ENCODE results near the gene ROM1.

ROM1 gene

DNA sequence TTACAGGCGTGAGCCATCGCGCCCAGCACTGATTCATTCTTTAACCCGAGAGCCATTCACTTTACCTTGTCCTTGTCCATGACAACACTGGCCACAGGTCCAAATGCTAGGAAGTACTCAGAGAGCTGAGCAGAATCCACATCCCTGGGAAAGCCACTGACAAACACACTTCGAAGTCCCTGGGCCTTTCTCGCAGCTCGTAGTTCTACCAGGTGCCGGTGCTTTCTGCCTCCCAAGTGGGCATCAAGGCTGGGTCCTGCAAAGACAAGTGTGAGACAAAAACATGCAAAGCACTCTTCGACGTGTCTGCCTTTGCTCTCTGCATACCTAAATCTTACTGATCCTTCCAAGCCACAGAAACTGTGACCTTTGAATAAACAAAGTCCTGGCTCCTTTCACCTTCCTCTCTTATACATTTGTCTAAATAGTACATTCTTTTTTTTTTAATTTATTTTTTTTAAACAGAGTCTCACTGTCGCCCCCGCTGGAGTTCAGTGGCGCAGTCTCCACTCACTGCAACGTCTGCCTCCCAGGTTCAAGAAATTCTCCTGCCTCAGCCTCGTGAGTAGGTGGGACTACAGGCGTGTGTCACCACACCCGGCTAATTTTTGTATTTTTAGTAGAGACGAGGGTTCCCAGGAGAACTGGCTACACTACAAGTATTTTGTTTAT, 24.0 kb upstream of the ROM1 start:
- DNase-seq (ENCODE audit: low spot score), result no peak

DNA sequence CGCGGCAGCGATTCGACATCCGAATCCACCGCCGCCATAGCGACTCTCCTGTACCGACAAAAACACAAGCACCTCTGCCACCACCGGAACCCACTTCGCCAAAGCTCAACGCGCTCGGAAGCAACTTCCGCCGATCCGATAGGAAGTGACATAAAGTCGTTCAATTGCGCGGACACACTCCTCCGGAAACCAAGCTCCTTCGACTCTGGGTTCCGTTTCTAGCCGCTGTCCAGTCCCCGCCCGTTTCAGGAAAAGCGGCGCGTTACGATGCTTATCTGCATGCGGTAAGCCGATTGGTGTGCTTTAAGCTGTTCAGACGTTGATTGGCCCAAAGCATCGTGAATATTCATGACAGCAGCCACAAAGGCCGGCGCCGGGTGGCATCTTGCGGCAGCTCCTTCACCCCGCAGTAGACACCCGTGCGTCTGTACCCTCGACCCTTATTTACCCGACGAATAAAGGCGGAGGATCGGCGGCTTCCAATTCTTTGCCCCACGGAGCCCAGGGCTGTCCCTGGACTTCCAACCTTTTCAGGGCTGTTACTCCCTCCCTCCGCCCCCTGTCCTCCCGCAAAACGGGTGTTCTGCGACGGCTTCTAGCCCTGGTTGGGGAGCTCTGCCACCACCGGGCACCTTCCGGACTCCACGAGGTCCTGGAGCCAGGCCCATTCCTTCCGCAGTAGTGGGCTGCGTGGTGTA, 21.5 kb upstream of the ROM1 start, which contains the start of gene TUT1:
TUT1 (minus strand) TSS at position 76 of the 698 bp plus-strand sequence; CDS start at position 38, 38 bp downstream.
- DNase-seq (ENCODE audit: low spot score), result peak; percentile 81

DNA sequence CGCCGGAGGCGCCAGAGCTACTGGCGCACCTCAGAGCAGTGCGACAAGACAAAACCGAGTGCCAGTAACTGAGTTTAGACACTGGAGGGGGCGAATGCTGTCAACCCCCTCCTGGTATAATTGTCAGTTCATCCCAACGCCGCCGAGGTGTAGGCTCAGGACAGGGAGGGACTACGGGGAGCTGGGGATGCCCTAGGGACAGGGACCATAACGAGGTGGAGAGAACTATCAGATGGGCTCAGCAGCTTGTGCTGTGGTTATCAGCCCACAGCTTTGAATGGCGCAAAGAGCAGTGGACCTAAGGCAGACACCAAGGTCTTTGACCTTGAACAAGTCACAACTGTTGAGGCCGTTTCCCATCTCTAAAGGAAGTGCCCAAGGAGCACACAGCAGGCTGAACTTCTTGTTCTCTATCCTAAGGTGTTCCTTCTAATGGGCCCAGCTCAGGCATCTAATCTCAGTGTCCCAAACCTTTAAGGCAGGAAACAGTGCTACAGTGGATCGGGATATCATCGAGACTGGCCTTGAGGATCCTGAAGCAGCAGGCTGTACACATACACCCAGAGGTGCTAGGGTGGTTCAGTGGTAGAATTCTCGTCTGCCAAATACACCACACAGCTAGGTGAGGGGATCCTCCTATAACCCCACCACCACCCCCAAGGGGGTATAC, 20.8 kb upstream of the ROM1 start:
- no peak for DNase-seq (ENCODE audit: low spot score)

DNA sequence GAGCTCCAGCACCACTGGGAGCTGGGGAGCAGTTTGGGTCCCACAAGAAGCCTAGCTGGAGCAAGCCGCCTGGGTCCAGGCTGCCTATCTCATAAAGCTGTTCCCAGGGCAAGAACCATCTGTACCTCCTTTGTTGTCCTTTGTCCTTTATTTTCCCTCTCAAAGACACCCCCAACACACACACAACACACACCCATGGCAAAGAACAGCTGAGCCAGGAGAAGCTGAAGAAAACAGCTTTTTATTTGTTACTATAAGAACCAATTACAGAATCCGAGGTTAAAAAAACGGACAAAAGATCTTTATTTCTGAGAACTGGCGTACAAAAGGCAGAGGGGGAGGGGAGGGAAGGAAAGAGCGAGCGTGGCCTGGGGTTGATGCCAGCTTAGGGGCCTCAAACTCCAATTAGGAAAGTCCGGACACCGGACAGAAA, 20.1 kb upstream of the ROM1 start:
- DNase-seq (ENCODE audit: low spot score), result no peak

DNA sequence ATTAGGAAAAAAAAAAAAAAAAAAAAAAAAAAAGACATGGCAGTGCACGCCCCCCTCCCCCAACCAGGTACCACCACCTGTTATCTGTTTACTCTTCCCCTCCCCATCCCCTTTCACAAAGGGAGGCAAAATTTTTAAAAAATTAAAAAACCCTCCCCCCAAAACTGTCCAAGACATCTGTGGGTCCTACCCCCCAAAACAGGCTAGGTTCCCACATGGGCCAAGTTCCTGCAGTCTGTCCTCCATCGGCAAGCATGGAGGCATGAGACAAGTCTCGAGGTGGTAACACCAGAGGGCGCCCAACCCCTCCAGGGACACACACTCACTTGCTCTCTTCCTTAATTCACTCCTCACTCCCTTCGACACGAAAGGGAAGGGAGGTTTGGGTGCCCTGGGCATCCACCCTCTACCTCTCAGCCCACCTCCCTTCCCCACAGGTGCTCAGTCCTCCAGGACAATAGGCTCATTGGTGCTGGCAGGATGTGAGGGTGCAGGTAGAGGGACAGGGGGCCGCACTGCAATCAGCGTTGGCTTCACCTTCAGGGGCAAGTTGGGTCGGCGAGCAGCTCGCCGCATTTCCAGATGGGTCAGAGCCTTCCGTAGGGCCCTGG, 19.5 kb upstream of the ROM1 start:
- DNase-seq (ENCODE audit: low spot score), result no peak

DNA sequence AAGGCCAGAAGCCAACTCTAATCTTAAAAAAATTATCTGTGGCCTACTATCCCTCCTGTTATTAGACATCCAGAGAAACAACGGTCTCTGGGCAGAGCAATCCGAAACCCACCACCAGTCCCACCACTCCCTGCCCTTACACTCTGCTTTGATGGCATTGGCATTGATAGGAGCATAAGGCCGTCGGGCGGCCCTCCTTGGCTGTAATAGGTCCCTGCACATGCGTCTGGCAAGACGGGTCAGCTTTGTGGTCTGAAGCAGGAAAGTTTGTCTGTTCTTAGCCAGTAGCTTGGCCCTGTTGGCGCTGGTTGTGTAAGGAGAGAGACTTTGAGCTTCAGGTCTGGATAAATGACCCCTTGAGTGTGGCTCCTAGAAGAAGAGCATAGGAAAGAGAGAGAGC, 17.9 kb upstream of the ROM1 start:
- DNase-seq (ENCODE audit: low spot score), result no peak

DNA sequence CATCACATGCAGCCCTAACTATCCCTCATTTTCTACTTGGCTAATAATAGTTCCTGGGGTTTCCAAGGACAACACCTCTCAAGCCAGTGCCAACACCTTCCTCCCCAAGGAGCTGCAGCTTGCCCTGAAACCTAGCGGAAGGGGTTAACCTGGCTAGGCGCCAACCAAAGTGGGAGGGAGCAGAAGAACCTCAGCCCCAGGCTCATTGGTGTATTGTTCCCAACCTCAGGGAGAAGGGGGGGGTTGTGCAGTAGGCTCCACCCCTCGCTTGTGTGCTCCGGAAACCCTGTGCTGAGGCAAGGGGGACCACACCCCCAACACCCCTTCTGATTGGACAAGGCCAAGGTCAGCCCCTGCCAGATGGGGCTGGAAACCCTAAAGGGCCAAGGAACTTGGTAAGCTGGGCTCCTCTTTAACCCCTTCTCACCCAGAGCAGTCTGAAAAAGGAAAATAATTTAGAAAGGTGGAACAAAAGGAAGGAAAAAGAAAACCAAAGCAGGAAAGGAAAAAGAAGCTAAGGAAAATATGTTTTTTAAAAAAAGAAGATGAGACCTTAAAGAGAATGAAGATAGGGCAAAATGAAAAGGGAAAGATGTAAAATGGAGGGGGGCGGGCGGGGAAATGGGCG, 13.9 kb upstream of the ROM1 start:
- DNase-seq (ENCODE audit: low spot score), result peak; percentile 85

DNA sequence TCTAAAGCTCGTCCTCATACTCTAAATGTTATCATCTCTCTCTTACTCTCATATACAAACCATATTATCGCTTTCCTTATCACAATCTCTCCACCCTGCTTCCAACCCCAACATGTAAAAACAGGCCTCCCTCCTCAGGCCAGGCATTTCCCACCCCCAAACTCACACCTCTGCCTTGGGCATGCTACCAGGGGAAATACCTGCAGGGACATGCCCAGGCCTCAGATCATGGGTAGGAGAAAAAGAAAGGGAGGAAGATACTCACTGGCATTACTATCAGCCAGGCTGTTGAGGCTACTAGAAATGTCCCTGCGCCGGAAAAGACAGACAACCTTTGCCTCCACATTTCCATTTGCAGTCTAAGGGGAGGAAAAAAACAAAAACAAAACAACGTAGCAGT, 13.2 kb upstream of the ROM1 start:
- no peak for DNase-seq (ENCODE audit: low spot score)

DNA sequence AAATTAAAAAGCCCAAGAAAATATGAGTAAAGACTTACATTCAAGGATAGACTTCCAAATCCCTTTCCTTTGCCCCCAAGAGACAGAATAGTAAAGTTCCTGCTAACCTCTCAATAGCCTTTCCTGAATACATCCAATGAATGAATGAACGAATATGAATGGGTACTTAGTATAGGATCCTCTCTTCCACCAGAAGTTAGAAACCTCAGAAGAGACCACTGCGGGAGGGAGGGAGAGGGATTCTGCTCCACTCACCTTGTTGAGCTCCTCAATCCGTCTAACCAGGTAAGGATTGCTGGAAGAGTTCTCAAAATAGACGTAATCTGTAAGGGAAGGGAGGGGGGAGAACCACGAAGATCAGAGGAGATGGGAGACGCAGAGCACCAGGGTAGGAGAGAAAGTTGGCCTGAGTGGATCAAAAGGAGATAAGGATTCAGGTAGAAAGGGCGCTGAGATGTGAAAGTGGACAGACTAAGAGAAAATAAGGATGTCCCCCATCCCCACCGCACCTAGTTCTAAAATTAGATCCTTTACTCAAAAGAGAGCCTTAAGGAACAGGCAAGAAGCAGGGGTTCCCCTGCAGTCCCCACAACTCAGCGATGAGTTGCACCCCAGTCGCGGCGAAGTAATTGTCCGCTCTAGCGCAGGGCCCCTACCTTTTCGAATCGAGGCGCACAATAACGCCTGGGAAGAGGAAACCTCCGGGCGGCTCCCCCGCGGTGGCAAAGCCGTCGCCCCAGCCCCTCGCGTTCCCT, 12.5 kb upstream of the ROM1 start:
- DNase-seq (ENCODE audit: low spot score), result no peak

DNA sequence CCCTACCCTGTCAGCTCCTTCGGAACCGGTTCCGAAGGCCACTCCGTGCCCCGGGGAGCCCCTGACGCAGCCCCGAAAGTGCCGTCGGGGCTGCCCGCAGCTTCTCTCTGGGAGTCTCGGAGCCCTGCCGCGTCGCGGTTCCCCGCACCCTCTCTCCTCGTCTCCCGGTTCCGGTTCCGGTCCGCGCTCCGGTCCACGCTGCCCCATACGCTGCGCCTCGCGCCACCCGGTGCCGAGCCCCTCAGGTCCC, 12.0 kb upstream of the ROM1 start:
- DNase-seq (ENCODE audit: low spot score), result no peak

DNA sequence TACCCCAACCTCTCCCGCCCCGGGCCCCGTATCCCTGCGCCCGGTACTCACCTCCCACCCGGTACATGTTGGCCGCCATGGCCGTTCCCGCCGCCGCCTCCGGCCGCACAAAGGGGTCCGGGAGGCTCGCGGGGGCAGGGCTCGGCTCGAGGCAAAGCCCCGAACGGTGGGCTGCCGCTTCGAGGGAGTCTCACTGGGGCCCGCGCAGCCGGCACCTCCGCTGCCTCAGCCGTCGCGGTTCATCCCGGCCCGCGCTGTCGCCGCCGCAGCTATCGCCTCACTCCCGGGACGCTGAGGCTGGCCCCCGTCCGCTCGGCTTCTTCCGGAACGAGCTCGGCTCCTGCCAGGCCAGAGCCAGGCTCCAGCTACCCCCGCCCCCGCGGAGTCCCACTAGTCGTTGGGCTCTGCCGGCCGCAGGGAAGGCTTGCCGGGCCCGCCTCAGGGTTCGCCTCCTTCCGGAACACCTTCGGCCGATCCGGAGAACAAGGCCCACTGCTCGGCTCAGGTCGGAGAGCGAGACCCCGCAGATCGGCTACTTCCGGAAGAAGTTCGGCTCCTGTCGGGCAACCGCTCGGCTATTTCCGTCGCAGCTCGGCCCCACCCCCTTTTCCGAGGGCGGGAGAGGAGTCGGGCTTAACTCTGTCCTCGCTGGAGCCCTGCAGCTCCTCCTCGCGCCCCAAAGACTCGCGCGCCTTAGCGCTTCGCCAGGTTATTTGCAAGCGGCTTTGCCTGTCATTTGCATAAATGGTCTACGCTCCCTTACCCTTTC, 11.5 kb upstream of the ROM1 start, which contains the start of gene MTA2:
MTA2 (minus strand) TSS at position 494 of the 769 bp plus-strand sequence; CDS start at position 79, 415 bp downstream.
- peak; percentile 88 for DNase-seq (ENCODE audit: low spot score)

DNA sequence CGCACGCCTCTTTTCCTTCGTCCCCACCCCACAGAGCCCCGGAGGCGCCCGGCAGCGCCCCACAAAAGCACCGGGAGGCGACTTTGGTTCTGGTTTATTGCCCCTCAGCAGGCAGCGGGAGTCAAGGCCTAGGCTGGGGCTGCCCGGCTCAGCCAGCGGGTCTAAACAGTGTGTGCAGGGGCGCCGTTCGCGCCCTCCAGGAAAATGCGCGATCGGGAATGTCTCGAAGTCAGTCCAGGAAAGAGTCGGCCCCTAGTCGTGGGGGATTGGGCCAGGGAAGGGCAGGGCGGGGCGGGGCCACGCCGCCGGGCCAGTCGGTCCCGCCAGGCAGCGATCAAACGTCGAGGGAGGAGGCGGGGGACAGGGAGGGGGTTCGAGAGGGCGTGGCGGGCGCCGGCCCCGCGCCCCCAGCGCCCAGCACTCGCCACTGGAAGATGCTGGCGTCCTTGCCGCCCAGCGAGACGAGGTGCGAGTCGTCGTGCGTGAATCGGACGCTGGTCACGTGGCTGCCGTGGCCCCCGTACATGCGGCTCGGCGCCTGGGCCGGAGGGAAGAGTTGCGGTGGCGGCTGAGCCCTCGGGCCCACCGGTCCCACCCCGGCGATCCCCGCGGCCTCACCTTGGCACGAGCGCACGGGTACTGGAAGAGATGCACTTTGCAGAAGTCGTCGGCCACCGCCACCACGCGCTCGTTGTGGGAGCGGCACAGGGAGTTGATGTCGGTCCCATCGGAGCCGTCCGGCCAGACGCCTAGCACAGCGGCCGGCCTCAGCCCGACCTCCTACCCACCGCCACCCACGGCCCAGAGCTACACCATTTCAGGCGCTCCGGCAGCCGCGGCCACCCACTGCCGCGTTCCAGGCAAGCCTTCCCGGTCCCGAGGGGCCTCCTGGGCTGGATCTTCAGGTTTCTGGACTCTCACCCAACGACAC, 10.7 kb upstream of the ROM1 start:
- DNase-seq (ENCODE audit: low spot score), result peak; percentile 85

DNA sequence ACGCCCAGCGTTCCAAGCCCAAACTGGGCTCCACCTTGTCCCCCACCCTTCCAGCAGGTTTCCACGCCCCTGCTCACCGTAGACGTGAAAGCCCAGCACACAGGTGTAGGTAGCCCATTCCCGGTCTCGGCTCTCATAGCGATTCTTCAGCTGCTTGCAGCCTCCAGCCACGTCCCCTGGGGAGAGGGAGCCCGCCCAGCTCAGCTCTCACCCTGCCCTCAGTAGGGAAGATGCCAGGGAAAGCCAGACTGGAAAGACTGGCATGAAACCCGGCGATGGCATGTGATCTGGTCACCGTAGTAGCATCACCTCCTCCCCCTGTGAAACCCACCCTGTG, 10.0 kb upstream of the ROM1 start:
- DNase-seq (ENCODE audit: low spot score), result no peak

DNA sequence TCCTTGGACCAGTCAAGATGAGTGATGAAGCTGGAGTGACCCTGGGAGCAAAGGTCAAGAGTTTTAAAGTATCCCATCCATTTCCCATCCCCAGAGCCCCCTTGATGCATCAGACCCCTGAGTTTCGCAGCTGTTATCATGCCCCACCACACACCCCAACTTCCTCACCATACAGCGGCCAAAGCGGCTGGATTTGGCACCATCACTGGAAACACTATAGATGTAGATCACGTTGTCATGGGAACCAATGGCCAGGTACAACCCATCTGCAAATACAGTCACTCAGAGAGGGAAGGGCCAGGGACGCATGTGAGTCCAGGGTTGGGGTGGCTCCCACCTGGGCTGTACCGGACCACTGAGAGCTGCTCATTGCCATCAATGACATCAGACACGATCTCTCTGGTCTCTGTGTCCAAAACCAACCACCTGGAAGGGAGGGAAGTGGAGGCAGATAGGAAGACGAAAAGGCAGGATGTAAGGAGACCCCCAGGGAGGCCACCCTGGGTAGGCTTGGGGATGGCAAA, 9.2 kb upstream of the ROM1 start:
- DNase-seq (ENCODE audit: low spot score), result no peak

DNA sequence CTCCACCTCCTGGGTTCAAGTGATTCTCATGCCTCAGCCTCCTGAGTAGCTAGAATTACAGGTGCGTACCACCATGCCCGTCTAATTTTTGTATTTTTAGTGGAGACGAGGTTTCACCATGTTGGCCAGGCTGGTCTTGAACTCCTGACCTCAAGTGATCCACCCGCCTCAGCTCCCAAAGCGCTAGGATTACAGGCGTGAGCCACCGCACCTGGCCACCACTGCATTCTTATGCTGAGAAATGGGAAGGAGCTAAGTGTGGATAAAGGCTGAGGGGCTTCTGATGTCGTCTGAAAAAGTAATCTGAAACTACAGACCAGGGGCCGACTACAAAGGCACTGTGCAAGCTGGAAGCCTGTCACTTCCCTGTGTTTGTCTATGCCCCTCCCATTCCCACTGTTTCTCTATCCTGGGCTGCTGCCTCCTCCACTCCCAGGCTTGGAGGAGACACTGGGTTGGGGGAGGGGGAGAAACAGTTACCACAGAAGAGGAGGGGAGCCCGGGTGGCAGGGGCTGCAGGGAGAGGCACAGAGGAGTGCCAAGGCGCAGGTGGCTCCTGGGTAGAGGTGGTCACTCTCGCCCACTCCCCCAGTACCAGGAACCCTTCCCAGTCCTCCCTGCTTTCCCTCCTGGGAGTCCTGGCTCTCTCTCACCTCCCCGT, 8.5 kb upstream of the ROM1 start:
- peak; percentile 46 for DNase-seq (ENCODE audit: low spot score)

DNA sequence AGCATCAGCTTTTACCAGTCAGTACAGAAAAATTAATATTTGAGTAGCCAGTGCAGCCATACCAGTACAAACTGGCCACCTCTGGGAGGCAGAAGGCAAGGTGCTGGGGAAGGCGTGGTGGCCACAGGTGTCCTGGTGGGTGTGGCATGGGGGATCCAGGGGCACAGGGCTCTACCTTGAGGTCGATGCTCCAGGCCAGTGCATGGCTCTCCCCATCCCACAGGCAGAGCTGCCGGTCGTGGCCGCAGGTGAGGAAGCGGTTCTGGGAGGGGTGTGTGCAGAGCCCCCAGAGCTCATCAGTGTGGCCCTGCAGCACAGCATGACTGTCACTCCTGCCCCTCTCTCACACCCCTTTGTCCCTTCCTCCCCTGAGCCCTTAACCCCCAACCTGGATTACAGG, 7.6 kb upstream of the ROM1 start:
- DNase-seq (ENCODE audit: low spot score), result no peak

DNA sequence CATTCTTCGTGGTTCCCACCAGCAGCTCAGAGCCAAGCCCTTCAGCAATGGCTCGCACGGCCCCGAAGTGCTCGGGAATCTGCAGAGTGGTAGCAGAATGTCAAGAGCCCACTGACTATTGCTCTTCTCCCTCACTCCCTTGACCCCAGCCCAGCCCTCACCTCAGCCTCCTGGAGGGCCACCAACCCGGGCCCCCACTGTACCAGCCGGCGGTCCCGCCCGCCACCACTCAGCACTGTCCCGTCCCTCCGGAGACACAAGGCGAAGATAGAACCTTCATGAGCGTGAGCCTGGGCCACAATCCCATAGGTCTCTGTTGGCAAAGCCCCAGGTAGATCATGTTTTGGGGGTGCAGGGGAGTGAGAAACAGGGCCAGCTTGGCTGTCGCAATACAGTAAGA, 7.2 kb upstream of the ROM1 start:
- no peak for DNase-seq (ENCODE audit: low spot score)

DNA sequence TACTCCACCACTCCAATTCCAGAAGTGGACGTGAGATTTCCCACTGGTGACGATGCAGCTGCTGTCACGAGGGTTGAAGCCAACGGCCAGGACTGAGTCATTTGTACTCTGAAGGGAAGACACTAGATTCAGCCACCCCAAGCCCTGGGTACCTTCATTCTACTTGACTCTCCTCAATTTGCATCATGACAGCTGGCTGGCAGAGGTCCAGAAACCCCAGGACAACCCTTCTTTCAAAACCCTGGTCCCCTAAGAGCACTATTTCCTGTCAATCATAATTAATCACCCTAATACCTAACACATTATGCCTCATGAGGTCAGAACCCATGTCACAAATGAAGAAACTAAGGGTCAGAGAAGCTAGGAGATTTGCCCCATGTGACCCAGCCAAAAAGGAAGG, 5.3 kb upstream of the ROM1 start:
- DNase-seq (ENCODE audit: low spot score), result no peak

DNA sequence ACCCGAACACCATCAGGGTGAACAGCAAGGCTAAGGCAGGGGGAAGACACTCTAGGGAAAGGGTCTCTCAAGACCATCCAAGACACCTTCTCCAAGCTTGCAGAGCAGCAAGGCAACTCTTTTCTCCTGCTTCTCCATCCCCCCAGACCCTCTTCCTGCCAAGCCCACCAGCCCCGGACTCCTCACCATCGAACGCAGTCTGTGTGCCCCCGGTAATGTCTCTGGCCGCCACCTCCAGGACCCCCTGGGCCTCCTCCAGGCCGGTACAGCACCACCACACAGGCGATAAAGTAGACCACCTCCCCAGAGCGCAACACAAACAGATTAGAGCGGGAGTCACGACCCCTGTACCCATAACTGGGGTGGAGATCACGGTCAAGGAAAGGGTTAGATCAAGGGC, 4.3 kb upstream of the ROM1 start:
- DNase-seq (ENCODE audit: low spot score), result no peak
